KOPT-K1 (cell line): ENCODE results near the gene DDX51.

Source experiments
- H3K27ac ChIP-seq: fragments of 200-600 bp; sonication (generic); 2 replicates; pipeline ENCODE4 v1.5.1; 2016; ENCODE audit warnings: antibody characterized with exemption, mild to moderate bottlenecking, low read depth, low read length; ENCODE audit not compliant: poor library complexity, severe bottlenecking
- H3K36me3 ChIP-seq: fragments of 200-600 bp; sonication (generic); 2 replicates; pipeline ENCODE4 v1.5.1; 2017; ENCODE audit warnings: antibody characterized with exemption, mild to moderate bottlenecking, low read length, moderate library complexity; ENCODE audit not compliant: insufficient read depth
- H3K9me3 ChIP-seq: fragments of 200-600 bp; sonication (generic); 2 replicates; pipeline ENCODE4 v1.5.1; 2017; ENCODE audit warnings: antibody characterized with exemption, low read length, mild to moderate bottlenecking; ENCODE audit not compliant: insufficient read depth, poor library complexity, severe bottlenecking

The DDX51 gene

DNA sequence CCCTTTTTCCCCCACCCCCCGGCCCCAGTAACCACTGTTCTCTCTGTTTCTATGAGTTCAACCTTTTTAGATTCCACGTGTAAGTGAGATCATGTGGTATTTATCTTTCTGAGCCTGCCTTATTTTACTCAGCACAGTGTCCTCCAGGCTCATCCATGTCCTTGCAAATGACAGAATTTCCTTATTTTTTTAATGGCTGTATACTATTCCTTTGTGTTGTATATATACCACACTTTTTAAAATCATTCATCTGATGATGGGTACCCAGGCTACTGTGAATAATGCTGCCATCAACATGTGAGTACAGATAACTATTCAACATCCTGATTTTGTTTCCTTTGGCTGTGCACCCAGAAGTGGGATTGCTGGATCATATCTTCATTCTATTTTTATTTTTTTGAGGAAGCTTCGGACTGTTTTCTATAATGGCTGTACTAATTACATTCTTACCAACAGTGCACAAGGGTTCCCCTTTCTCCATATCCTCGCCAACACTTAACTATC, 54.7 kb downstream of the DDX51 start:
- Histone ChIP-seq H3K27ac (no peak overlapping the region), H3K36me3 (peaks cover 57% of the 10 kb centered on the region), H3K9me3 (no peaks in the 10 kb centered on the region)
